H1 (cell line): ENCODE measurements around the gene PPP2R2B. TPM values are rescaled to one million over a fixed set of nuclear protein-coding genes. Genes with fewer than 3 reads are reported as not detected.

Source experiments
- CTCF ChIA-PET: fragments of 300-600 bp; sonication (Branson Sonifier 250); formaldehyde crosslinking; loops from one replicate; lab custom pipeline; 2021; ENCODE audit not compliant: partially characterized antibody; lab: Charles Lee
- POLR2A ChIA-PET: fragments of 300-600 bp; sonication (Branson Sonifier 250); formaldehyde crosslinking; loops from one replicate; lab custom pipeline; 2021; ENCODE audit warnings: inconsistent platforms; ENCODE audit not compliant: partially characterized antibody; lab: Charles Lee
- DNase-seq, 2 experiments: peaks; one replicate each; pipeline versions ENCODE4 v3.0.0 to v3.0.0-alpha.2; 2010 to 2022; ENCODE audit warnings: low spot score in 2 of 2, low read depth in 1 of 2, mixed read lengths in 1 of 2
- FAIRE-seq: peaks from 2 replicates; lab custom pipeline; 2011; peaks lifted over from hg19 to GRCh38; lab: Jason Lieb, UNC
- H2AFZ ChIP-seq: 2 replicates; pipeline ENCODE4 v1.8.1; 2012; ENCODE audit warnings: low read length, inconsistent platforms
- H2AK5ac ChIP-seq: 2 replicates; pipeline ENCODE4 v1.6.1; 2013; ENCODE audit warnings: low read depth, low read length
- H2BK120ac ChIP-seq: replicated peaks from 2 replicates; pipeline ENCODE3; 2013; ENCODE audit warnings: low read depth, low read length, inconsistent platforms
- H2BK12ac ChIP-seq: 2 replicates; pipeline ENCODE4 v1.6.1; 2013; ENCODE audit warnings: low read depth, low read length
- H2BK15ac ChIP-seq: 2 replicates; pipeline ENCODE4 v1.6.1; 2013; ENCODE audit warnings: low read length
- H2BK20ac ChIP-seq: 2 replicates; pipeline ENCODE4 v1.6.1; 2013; ENCODE audit warnings: low read length
- H2BK5ac ChIP-seq: 2 replicates; pipeline ENCODE4 v1.6.1; 2013; ENCODE audit warnings: low read depth, low read length
- H3K14ac ChIP-seq: 2 replicates; pipeline ENCODE4 v1.6.1; 2013; ENCODE audit warnings: inconsistent platforms; ENCODE audit not compliant: insufficient read length
- H3K18ac ChIP-seq: 2 replicates; pipeline ENCODE4 v1.6.1; 2013; ENCODE audit warnings: low read length; ENCODE audit errors: extremely low read depth
- H3K23ac ChIP-seq: 2 replicates; pipeline ENCODE4 v1.6.1; 2013; ENCODE audit warnings: inconsistent platforms; ENCODE audit not compliant: insufficient read length
- H3K23me2 ChIP-seq: 2 replicates; pipeline ENCODE4 v1.6.1; 2013; ENCODE audit warnings: low read depth, low read length
- H3K27ac ChIP-seq: 2 replicates; pipeline ENCODE4 v1.6.1; 2011; ENCODE audit warnings: low read depth, low read length, inconsistent platforms
- H3K27me3 ChIP-seq, 4 experiments: replicated peaks in 1 of 4; 1 replicate in 1 of 4; 2 replicates in 3 of 4; pipeline versions ENCODE4 v1.6.1 to v1.8.1; 2011 to 2013; ENCODE audit warnings: low read length in 3 of 4, mild to moderate bottlenecking in 3 of 4, inconsistent platforms in 2 of 4, mixed read lengths in 2 of 4, moderate library complexity in 1 of 4; ENCODE audit not compliant: control insufficient read depth in 3 of 4, insufficient read depth in 3 of 4; ENCODE audit errors: extremely low read depth in 1 of 4
- H3K36me3 ChIP-seq, 4 experiments: 2 replicates each; pipeline versions ENCODE4 v1.6.1 to v1.8.1; 2011 to 2013; ENCODE audit warnings: mild to moderate bottlenecking in 4 of 4, low read length in 3 of 4, moderate library complexity in 2 of 4, control low read depth in 1 of 4, inconsistent platforms in 1 of 4; ENCODE audit not compliant: insufficient read depth in 4 of 4, control insufficient read depth in 2 of 4
- H3K4ac ChIP-seq: replicated peaks from 2 replicates; pipeline ENCODE3; 2013; ENCODE audit warnings: low read length, low read depth, mixed read lengths, inconsistent platforms; ENCODE audit not compliant: insufficient read length
- H3K4me1 ChIP-seq, 4 experiments: replicated peaks in 1 of 4; 1 replicate in 1 of 4; 2 replicates in 3 of 4; pipeline versions ENCODE4 v1.6.1 to v1.8.1; 2011 to 2013; ENCODE audit warnings: low read length in 3 of 4, inconsistent platforms in 2 of 4, mixed read lengths in 1 of 4; ENCODE audit not compliant: insufficient read depth in 4 of 4, control insufficient read depth in 3 of 4
- H3K4me2 ChIP-seq, 2 experiments: 2 replicates each; pipeline versions ENCODE4 v1.6.1 to v1.8.1; 2011 to 2013; ENCODE audit warnings: low read depth in 2 of 2, low read length in 2 of 2, control low read depth in 1 of 2, inconsistent platforms in 1 of 2, mild to moderate bottlenecking in 1 of 2; ENCODE audit not compliant: insufficient read depth in 1 of 2
- H3K4me3 ChIP-seq, 4 experiments: fragments of 200-600, 300-600 bp in 1 of 4; sonication (generic), shearing (Covaris generic), sonication (Bioruptor Twin) in 1 of 4; 2 replicates each; pipeline versions ENCODE4 v1.5.1 to v1.8.1; 2011 to 2016; ENCODE audit warnings: low read length in 4 of 4, low read depth in 3 of 4, control low read depth in 2 of 4, inconsistent platforms in 2 of 4, mild to moderate bottlenecking in 2 of 4, mixed read lengths in 1 of 4, moderate library complexity in 1 of 4; ENCODE audit not compliant: insufficient read depth in 2 of 4; ENCODE audit errors: extremely low read depth in 1 of 4
- H3K56ac ChIP-seq: replicated peaks from 2 replicates; pipeline ENCODE3; 2013; ENCODE audit warnings: low read depth, mild to moderate bottlenecking, mixed read lengths, low read length, inconsistent platforms; ENCODE audit not compliant: insufficient read length
- H3K79me1 ChIP-seq: 2 replicates; pipeline ENCODE4 v1.6.1; 2013; ENCODE audit warnings: low read depth, low read length, control low read depth
- H3K79me2 ChIP-seq, 2 experiments: 2 replicates each; pipeline versions ENCODE4 v1.6.1 to v1.8.1; 2012 to 2013; ENCODE audit warnings: low read length in 2 of 2, mild to moderate bottlenecking in 2 of 2, inconsistent platforms in 1 of 2; ENCODE audit not compliant: insufficient read depth in 2 of 2, control insufficient read depth in 1 of 2
- H3K9ac ChIP-seq, 4 experiments: replicated peaks in 1 of 4; 1 replicate in 1 of 4; 2 replicates in 3 of 4; pipeline versions ENCODE4 v1.6.1 to v1.8.1; 2011 to 2013; ENCODE audit warnings: low read depth in 3 of 4, low read length in 3 of 4, control low read depth in 2 of 4, mild to moderate bottlenecking in 2 of 4, moderate library complexity in 2 of 4, inconsistent platforms in 1 of 4; ENCODE audit errors: extremely low read depth in 1 of 4
- H3K9me3 ChIP-seq, 2 experiments: 2 replicates each; pipeline versions ENCODE4 v1.6.1 to v1.8.1; 2012 to 2013; ENCODE audit warnings: mild to moderate bottlenecking in 2 of 2, moderate library complexity in 2 of 2, control low read depth in 1 of 2, inconsistent platforms in 1 of 2, low read depth in 1 of 2, low read length in 1 of 2, mixed read lengths in 1 of 2; ENCODE audit not compliant: insufficient read depth in 2 of 2
- H4K20me1 ChIP-seq, 2 experiments: replicated peaks in 1 of 2; 2 replicates each; pipeline versions ENCODE3 to v1.8.1; 2011 to 2013; ENCODE audit warnings: inconsistent platforms in 2 of 2, low read length in 2 of 2, mild to moderate bottlenecking in 1 of 2; ENCODE audit not compliant: insufficient read depth in 2 of 2, control insufficient read depth in 1 of 2
- H4K5ac ChIP-seq: 2 replicates; pipeline ENCODE4 v1.6.1; 2013; ENCODE audit warnings: low read length, low read depth, mixed read lengths, inconsistent platforms; ENCODE audit not compliant: insufficient read length
- H4K8ac ChIP-seq: 2 replicates; pipeline ENCODE4 v1.8.0; 2013; ENCODE audit warnings: mild to moderate bottlenecking, moderate library complexity, low read length, inconsistent platforms; ENCODE audit not compliant: insufficient read depth; ENCODE audit errors: extremely low read depth
- H4K91ac ChIP-seq: replicated peaks from 2 replicates; pipeline ENCODE3; 2013; ENCODE audit warnings: low read length, mixed read lengths, inconsistent platforms; ENCODE audit not compliant: insufficient read length
- CBX8 ChIP-seq: fragments of 300-800, 300-1000 bp; sonication (generic); IDR thresholded peaks from 2 replicates; pipeline ENCODE4 v1.7.1; 2016; ENCODE audit warnings: low read depth, low read length, borderline replicate concordance
- CHD1 ChIP-seq: IDR thresholded peaks from 2 replicates; pipeline ENCODE4 v1.6.1; 2012; ENCODE audit warnings: low read depth, low read length, improper control_type of control experiment
- EZH2 ChIP-seq: fragments of 200-600 bp; sonication (generic); IDR thresholded peaks from 2 replicates; pipeline ENCODE4 v1.7.1; 2012; ENCODE audit warnings: low read depth, mild to moderate bottlenecking, moderate library complexity, low read length, inconsistent platforms; ENCODE audit not compliant: severe bottlenecking
- KDM4A ChIP-seq: IDR thresholded peaks from one replicate; pipeline ENCODE4 v1.7.1; 2012; ENCODE audit warnings: low read depth, mild to moderate bottlenecking, moderate library complexity, low read length, inconsistent platforms; ENCODE audit not compliant: severe bottlenecking
- POLR2A ChIP-seq, 2 experiments: IDR thresholded peaks; 1 replicate in 1 of 2; 2 replicates in 1 of 2; pipeline ENCODE4 v1.6.1; 2011; ENCODE audit warnings: low read depth in 2 of 2, low read length in 2 of 2, mild to moderate bottlenecking in 2 of 2; ENCODE audit errors: control extremely low read depth in 1 of 2
- RXRA ChIP-seq: IDR thresholded peaks from 2 replicates; pipeline ENCODE4 v1.6.1; 2011; ENCODE audit warnings: low read depth, mild to moderate bottlenecking, low read length, moderate library complexity; ENCODE audit not compliant: insufficient read depth
- SIRT6 ChIP-seq: IDR thresholded peaks from one replicate; pipeline ENCODE4 v1.7.1; 2012; ENCODE audit warnings: low read length, inconsistent platforms
- TEAD4 ChIP-seq: IDR thresholded peaks from 2 replicates; pipeline ENCODE4 v1.6.1; 2012; ENCODE audit warnings: low read depth, low read length, inconsistent platforms, mixed read lengths
- ZNF274 ChIP-seq: IDR thresholded peaks from 2 replicates; pipeline ENCODE4 v1.7.0; 2012; ENCODE audit warnings: low read length, borderline replicate concordance; ENCODE audit errors: extremely low read depth
- WGBS, 2 experiments: shearing (Covaris generic) in 1 of 2; methylation state at CpG; one replicate each; pipeline versions ENCODE4 v1.1.6 to v1.1.7; 2013 to 2015; ENCODE audit warnings: low lambda C conversion rate in 2 of 2, mixed read lengths in 2 of 2, inconsistent platforms in 1 of 2, low coverage in 1 of 2, missing lambda C conversion rate in 1 of 2; ENCODE audit not compliant: insufficient replicate concordance in 2 of 2, insufficient coverage in 1 of 2, insufficient read length in 1 of 2; ENCODE audit errors: extremely low coverage in 1 of 2, missing lambda C conversion rate in 1 of 2; 5-methylcytosine and 5-hydroxymethylcytosine counted together
- polyA plus RNA-seq, 7 experiments: library from polyadenylated mRNA; depleted of rRNA in 3 of 7; stranded (reverse) in 5 of 7; unstranded in 2 of 7; fragments of >200 nt in 5 of 7; fragments of 200-250 nt in 2 of 7; gene quantifications; 1 replicate in 5 of 7; 2 replicates in 1 of 7; 4 replicates in 1 of 7; pipeline versions ENCODE4 v1.2.1 to v1.2.3, GENCODE V29; 2011 to 2013; ENCODE audit warnings: missing spikeins in 2 of 7, mixed read lengths in 2 of 7
- total RNA-seq: library from RNA; stranded (reverse); fragmentation: NEBNext Ultra II Directional; extraction: Animal tissue kit (Norgen Biotek cat#: 25700); gene quantifications from 2 replicates; pipeline ENCODE4 v1.2.1, GENCODE V29; 2021
- TF ChIP-seq, protein P1 (sequence below): IDR thresholded peaks from 2 replicates; pipeline ENCODE4 v1.6.1; 2011; ENCODE audit warnings: low read depth, mild to moderate bottlenecking, low read length; ENCODE audit not compliant: insufficient read depth
- TF ChIP-seq, protein P2 (sequence below): IDR thresholded peaks from 2 replicates; pipeline ENCODE4 v1.6.1; 2012; ENCODE audit warnings: low read length, inconsistent platforms

Gene PPP2R2B
- total and polyA plus RNA-seq, 2 of the 8 experiments (the other 6 are each of a cell fraction or from before 2014, with no cell fraction given): 21.1 to 37.1 TPM

DNA sequence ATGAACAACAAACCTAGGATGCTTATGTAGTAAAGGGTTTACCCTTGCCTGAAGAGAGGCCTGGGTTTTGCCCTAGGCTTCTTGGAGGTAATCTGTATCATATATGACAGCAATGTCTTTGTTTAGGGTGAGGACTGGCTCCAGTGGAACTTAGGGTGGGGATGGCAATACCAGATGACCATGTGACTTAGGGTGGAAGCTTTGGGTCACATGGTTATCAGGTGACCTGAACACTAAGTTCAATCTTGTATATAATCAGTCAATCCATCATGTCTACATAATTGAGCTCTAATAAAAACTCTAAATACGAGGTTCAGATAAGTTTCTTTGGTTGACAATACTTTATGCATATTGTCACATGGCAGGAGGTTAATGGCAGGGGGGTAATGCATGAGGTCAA lies 10.6 kb upstream of the PPP2R2B start:
- no peak overlapping the region for H3K56ac ChIP-seq
- H2BK15ac ChIP-seq: no peak overlapping the region
- TF ChIP-seq TEAD4 (no peak), POLR2A (IDR thresholded peaks at IDR 0.05; ENCODE audit: control extremely low read depth in 1 of 2, low read depth in 2 of 2, low read length in 2 of 2) (no peak), CHD1 (no peak), KDM4A (no peak), SIRT6 (no peak), CBX8 (no peak), ZNF274 (no peak), EZH2 (no peak), RXRA (no peak)
- TF ChIP-seq, protein P1, sequence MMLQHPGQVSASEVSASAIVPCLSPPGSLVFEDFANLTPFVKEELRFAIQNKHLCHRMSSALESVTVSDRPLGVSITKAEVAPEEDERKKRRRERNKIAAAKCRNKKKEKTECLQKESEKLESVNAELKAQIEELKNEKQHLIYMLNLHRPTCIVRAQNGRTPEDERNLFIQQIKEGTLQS: no peak
- TF ChIP-seq, protein P2, sequence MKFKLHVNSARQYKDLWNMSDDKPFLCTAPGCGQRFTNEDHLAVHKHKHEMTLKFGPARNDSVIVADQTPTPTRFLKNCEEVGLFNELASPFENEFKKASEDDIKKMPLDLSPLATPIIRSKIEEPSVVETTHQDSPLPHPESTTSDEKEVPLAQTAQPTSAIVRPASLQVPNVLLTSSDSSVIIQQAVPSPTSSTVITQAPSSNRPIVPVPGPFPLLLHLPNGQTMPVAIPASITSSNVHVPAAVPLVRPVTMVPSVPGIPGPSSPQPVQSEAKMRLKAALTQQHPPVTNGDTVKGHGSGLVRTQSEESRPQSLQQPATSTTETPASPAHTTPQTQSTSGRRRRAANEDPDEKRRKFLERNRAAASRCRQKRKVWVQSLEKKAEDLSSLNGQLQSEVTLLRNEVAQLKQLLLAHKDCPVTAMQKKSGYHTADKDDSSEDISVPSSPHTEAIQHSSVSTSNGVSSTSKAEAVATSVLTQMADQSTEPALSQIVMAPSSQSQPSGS: no peak
- no peak overlapping the region for H3K23ac ChIP-seq
- WGBS, 2 experiments: 74% methylated on average over 1 of the region's 1 CpG; no CpG with 5 or more reads in 1 of the 2 experiments
- no peak overlapping the region for H2AFZ ChIP-seq
- no peak overlapping the region for H3K4ac ChIP-seq
- no peak overlapping the region for H4K91ac ChIP-seq
- peaks cover 0 to 1% (median 0%) of the 10 kb centered on the region in 4 experiments; a peak in 1 of 7 replicates for H3K27me3 ChIP-seq
- no peaks in the 10 kb centered on the region for H3K79me1 ChIP-seq
- H2BK12ac ChIP-seq: no peak overlapping the region
- no peak overlapping the region for H3K14ac ChIP-seq
- H3K18ac ChIP-seq: no peak overlapping the region
- H3K9ac ChIP-seq: no peak overlapping the region
- ChIA-PET POLR2A (no interaction called here), CTCF (interaction anchor here (2.9 kb wide), 1 partner anchor 17 kb away, joined by 14 read pairs; no protein-coding TSS in a partner anchor)
- H3K36me3 ChIP-seq: no peaks in the 10 kb centered on the region
- H2BK5ac ChIP-seq: no peak overlapping the region
- FAIRE-seq: no peak
- no peak overlapping the region for H2BK120ac ChIP-seq
- no peak overlapping the region for H2AK5ac ChIP-seq
- no peak for DNase-seq
- H3K4me2 ChIP-seq: no peak overlapping the region
- no peaks in the 10 kb centered on the region; the same call in 1 of the 2 replicates for H3K23me2 ChIP-seq
- no peak overlapping the region for H2BK20ac ChIP-seq
- no peaks in the 10 kb centered on the region for H4K20me1 ChIP-seq
- no peaks in the 10 kb centered on the region for H3K9me3 ChIP-seq
- H4K5ac ChIP-seq: no peak overlapping the region
- peaks cover 0 to 10% (median 5%) of the 10 kb centered on the region in 4 experiments; a peak in 2 of 7 replicates for H3K4me1 ChIP-seq
- H4K8ac ChIP-seq: no peak overlapping the region
- no peaks in the 10 kb centered on the region for H3K79me2 ChIP-seq
- H3K27ac ChIP-seq: no peak overlapping the region
- no peak overlapping the region for H3K4me3 ChIP-seq
